ENCODE results near the gene CLPTM1L.

Gene CLPTM1L

GRCh38 chr5:1315709-1316587 is 29.0 kb downstream of the CLPTM1L start (continued):
- TF ChIP-seq ZNF10 (tag by site-specific recombination; IDR thresholded peaks at IDR 0.05) (no peak), YY1 (tag by site-specific recombination; IDR thresholded peaks at IDR 0.05) (no peak), HOXA7 (CRISPR knock-in tag; IDR thresholded peaks at IDR 0.05; ENCODE audit: borderline replicate concordance) (no peak), ZNF335 (tag by site-specific recombination; conservative IDR thresholded peaks at IDR 0.05) (no peak), KLF16 (tag by site-specific recombination; IDR thresholded peaks at IDR 0.05) (no peak), ZNF658 (tag by site-specific recombination; IDR thresholded peaks at IDR 0.05) (no peak), ZNF24 (tag by site-specific recombination; IDR thresholded peaks at IDR 0.05) (no peak), MYNN (tag by site-specific recombination; IDR thresholded peaks at IDR 0.05; ENCODE audit: borderline replicate concordance) (no peak), ZNF302 (tag by site-specific recombination; IDR thresholded peaks at IDR 0.05; ENCODE audit: low read depth) (no peak), ZNF677 (tag by site-specific recombination; IDR thresholded peaks at IDR 0.05) (no peak), BCL11A (tag by site-specific recombination; IDR thresholded peaks at IDR 0.05; ENCODE audit: low read depth) (peak; percentile 79; the same call in 1 of the 2 replicates), ZIC2 (tag by site-specific recombination; IDR thresholded peaks at IDR 0.05) (peak; percentile 75), ZBTB48 (tag by site-specific recombination; IDR thresholded peaks at IDR 0.05) (peak; percentile 30; the same call in 1 of the 2 replicates), ZNF792 (tag by site-specific recombination; IDR thresholded peaks at IDR 0.05) (no peak), ZNF311 (tag by site-specific recombination; IDR thresholded peaks at IDR 0.05; ENCODE audit: borderline replicate concordance) (no peak), ZNF202 (tag by site-specific recombination; IDR thresholded peaks at IDR 0.05; ENCODE audit: borderline replicate concordance) (no peak), GLI4 (tag by site-specific recombination; IDR thresholded peaks at IDR 0.05) (no peak)

DNA sequence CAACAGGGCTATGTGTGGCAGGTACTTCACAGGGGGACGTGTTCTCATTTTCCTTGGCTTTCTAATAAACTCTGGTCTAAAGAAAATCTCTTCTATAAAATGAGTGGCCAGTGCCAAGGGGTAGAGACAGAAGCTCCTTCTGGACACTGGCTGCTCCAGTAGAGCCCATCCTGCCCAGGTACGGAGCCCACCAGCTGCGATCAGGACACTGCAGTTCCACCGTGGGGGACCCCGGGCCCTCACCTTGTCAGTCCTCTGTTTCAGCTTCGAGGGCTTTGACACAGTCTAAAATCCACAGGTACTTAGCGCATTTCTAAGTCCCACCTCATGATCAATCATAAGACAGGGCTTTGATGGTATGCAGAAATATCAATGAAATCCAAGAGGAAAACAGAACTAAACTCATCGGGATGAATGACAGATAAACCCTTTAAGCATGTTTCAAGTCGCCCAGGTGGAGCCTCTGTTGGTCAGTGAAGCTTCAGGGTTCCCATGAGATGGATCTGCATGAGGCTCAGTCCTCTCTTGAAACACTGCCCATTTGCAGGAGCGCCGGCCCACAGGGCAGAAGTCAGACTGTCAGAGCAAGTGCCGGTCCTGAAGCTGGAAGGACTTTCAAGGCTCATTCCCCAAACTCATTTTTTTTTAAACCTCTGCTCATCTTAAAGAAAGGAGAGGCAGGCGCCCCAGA is 29.7 kb downstream of the CLPTM1L start:
- H3K4me1 ChIP-seq (ENCODE audit: control insufficient read depth, insufficient read depth, low read length): peaks cover 14% of the 10 kb centered on the region
- H3K4me3 ChIP-seq (ENCODE audit: low read depth, low read length): no peak overlapping the region
- no peaks in the 10 kb centered on the region for H3K9me3 ChIP-seq (ENCODE audit: control insufficient read depth, insufficient read depth, low read depth, low read length)
- H3K36me3 ChIP-seq (ENCODE audit: control insufficient read depth in 2 of 2, insufficient read depth in 1 of 2, low read length in 2 of 2): peaks cover 5 to 29% of the 10 kb centered on the region in 2 experiments
- POLR2A ChIA-PET: interaction anchor here (0.6 to 1.2 kb wide), 3 partner anchors 13 to 41 kb away, joined by 4 read pairs; partner anchors contain the start of gene CLPTM1L
- CTCF ChIA-PET: interaction anchor here (0.9 to 1.1 kb wide), 2 partner anchors 65 to 141 kb away, joined by 3 to 4 read pairs; no protein-coding TSS in a partner anchor
- TF ChIP-seq ZNF426 (tag by site-specific recombination; IDR thresholded peaks at IDR 0.05) (no peak), ZBTB8A (tag by site-specific recombination; IDR thresholded peaks at IDR 0.05) (no peak), GLIS2 (tag by site-specific recombination; IDR thresholded peaks at IDR 0.05) (no peak), FEZF1 (tag by site-specific recombination; IDR thresholded peaks at IDR 0.05) (no peak), ZNF600 (tag by site-specific recombination; IDR thresholded peaks at IDR 0.05) (no peak), KLF7 (tag by site-specific recombination; IDR thresholded peaks at IDR 0.05; ENCODE audit: borderline replicate concordance) (no peak), ZNF544 (tag by site-specific recombination; IDR thresholded peaks at IDR 0.05) (no peak), ZNF664 (tag by site-specific recombination; IDR thresholded peaks at IDR 0.05) (no peak), ZNF555 (tag by site-specific recombination; conservative IDR thresholded peaks at IDR 0.05) (no peak), ZNF169 (tag by site-specific recombination; IDR thresholded peaks at IDR 0.05) (no peak), ZNF514 (tag by site-specific recombination; IDR thresholded peaks at IDR 0.05) (no peak), ZNF830 (tag by site-specific recombination; IDR thresholded peaks at IDR 0.05; ENCODE audit: low read depth) (no peak), KLF10 (tag by site-specific recombination; IDR thresholded peaks at IDR 0.05) (no peak), GLIS1 (tag by site-specific recombination; IDR thresholded peaks at IDR 0.05) (no peak), OSR2 (tag by site-specific recombination; IDR thresholded peaks at IDR 0.05) (no peak), ZBTB1 (tag by site-specific recombination; IDR thresholded peaks at IDR 0.05) (no peak)
- TF ChIP-seq, protein P1, sequence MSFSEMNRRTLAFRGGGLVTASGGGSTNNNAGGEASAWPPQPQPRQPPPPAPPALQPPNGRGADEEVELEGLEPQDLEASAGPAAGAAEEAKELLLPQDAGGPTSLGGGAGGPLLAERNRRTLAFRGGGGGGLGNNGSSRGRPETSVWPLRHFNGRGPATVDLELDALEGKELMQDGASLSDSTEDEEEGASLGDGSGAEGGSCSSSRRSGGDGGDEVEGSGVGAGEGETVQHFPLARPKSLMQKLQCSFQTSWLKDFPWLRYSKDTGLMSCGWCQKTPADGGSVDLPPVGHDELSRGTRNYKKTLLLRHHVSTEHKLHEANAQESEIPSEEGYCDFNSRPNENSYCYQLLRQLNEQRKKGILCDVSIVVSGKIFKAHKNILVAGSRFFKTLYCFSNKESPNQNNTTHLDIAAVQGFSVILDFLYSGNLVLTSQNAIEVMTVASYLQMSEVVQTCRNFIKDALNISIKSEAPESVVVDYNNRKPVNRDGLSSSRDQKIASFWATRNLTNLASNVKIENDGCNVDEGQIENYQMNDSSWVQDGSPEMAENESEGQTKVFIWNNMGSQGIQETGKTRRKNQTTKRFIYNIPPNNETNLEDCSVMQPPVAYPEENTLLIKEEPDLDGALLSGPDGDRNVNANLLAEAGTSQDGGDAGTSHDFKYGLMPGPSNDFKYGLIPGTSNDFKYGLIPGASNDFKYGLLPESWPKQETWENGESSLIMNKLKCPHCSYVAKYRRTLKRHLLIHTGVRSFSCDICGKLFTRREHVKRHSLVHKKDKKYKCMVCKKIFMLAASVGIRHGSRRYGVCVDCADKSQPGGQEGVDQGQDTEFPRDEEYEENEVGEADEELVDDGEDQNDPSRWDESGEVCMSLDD (tag by site-specific recombination; IDR thresholded peaks at IDR 0.05): no peak
- TF ChIP-seq, protein P2, sequence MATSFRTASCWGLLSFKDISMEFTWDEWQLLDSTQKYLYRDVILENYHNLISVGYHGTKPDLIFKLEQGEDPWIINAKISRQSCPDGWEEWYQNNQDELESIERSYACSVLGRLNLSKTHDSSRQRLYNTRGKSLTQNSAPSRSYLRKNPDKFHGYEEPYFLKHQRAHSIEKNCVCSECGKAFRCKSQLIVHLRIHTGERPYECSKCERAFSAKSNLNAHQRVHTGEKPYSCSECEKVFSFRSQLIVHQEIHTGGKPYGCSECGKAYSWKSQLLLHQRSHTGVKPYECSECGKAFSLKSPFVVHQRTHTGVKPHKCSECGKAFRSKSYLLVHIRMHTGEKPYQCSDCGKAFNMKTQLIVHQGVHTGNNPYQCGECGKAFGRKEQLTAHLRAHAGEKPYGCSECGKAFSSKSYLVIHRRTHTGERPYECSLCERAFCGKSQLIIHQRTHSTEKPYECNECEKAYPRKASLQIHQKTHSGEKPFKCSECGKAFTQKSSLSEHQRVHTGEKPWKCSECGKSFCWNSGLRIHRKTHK (tag by site-specific recombination; IDR thresholded peaks at IDR 0.05): no peak
- no peak overlapping the region for H3K27ac ChIP-seq (ENCODE audit: extremely low read depth, low read depth, low read length)

All from HEK293 (cell line).